Uterus (tissue), 4 donors: ENCODE measurements around the gene MPL. TPM values are rescaled to one million over a fixed set of nuclear protein-coding genes. Genes with fewer than 3 reads are reported as not detected.
A peak's percentile ranks its signal among the peaks of the same experiment; 100 is the strongest.

ENCODE experiments used
- DNase-seq, 2 donors: peaks; one replicate each; pipeline ENCODE4 v3.0.0-alpha.2; 2019 to 2020
- H3K27ac ChIP-seq, 2 donors: fragments of 200-600 bp; sonication (generic); 1 replicate in 1 of 2; 2 replicates in 1 of 2; pipeline ENCODE4 v1.5.1; 2016 to 2018
- H3K27me3 ChIP-seq, 2 donors: fragments of 200-600 bp; sonication (generic); one replicate each; pipeline ENCODE4 v1.5.1; 2018 to 2019; ENCODE audit warnings: control low read depth in 1 of 2
- H3K36me3 ChIP-seq, 2 donors: fragments of 200-600 bp; sonication (generic); one replicate each; pipeline ENCODE4 v1.5.1; 2019; ENCODE audit warnings: control low read depth in 1 of 2
- H3K4me1 ChIP-seq, 2 donors: fragments of 200-600 bp; sonication (generic); one replicate each; pipeline ENCODE4 v1.5.1; 2018 to 2019; ENCODE audit warnings: control low read depth in 1 of 2
- H3K4me3 ChIP-seq, 2 donors: fragments of 200-600 bp; sonication (generic); 1 replicate in 1 of 2; 2 replicates in 1 of 2; pipeline ENCODE4 v1.5.1; 2018 to 2019; ENCODE audit warnings: mild to moderate bottlenecking in 1 of 2
- H3K9me3 ChIP-seq, 2 donors: fragments of 200-600 bp; sonication (generic); one replicate each; pipeline ENCODE4 v1.5.1; 2019; ENCODE audit warnings: control low read depth in 1 of 2
- CTCF ChIP-seq, 4 experiments: fragments of 200-600 bp in 2 of 4; fragments of 450-650 bp in 2 of 4; sonication (generic) in 2 of 4; IDR thresholded peaks; one replicate each; pipeline ENCODE4 v1.5.1; 2016 to 2019; ENCODE audit warnings: antibody characterized with exemption in 4 of 4, mild to moderate bottlenecking in 2 of 4, moderate library complexity in 1 of 4
- POLR2A ChIP-seq, 2 donors: fragments of 450-650 bp; IDR thresholded peaks; one replicate each; pipeline ENCODE4 v1.6.1; 2016; ENCODE audit warnings: antibody characterized with exemption in 2 of 2, mild to moderate bottlenecking in 1 of 2, moderate library complexity in 1 of 2
- intact Hi-C: fragments of 100-400 bp; cut with DNase I; formaldehyde crosslinking; loops from one replicate; pipeline ENCODE4 v1.15.1; 2023; ENCODE audit warnings: low total_unique reads
- total RNA-seq, 4 donors: library from RNA; depleted of rRNA in 3 of 4; stranded (reverse); fragments of >200 nt in 3 of 4; gene quantifications; one replicate each; pipeline versions ENCODE4 v1.1.0 to v1.2.4, GENCODE V29; 2014 to 2023
- donor health status: DM: yes; HTN: yes; CAD: no.

Gene MPL
- total RNA-seq, 4 donors from 2014 or later = 1.3 TPM; not detected in 3

GRCh38 chr1:43298055-43298454, 39.6 kb upstream of the MPL start:
- no peaks in the 10 kb centered on the region for H3K9me3 ChIP-seq
- no peak overlapping the region for H3K27ac ChIP-seq
- intact Hi-C loops = no loop called here
- H3K4me1 ChIP-seq = no peaks in the 10 kb centered on the region
- no peaks in the 10 kb centered on the region for H3K36me3 ChIP-seq
- no peak overlapping the region for H3K4me3 ChIP-seq
- TF ChIP-seq CTCF (IDR thresholded peaks at IDR 0.05) = no peak
- TF ChIP-seq POLR2A (IDR thresholded peaks at IDR 0.05) = no peak
- no peaks in the 10 kb centered on the region for H3K27me3 ChIP-seq
- DNase-seq = no peak

- Histone ChIP-seq H3K27ac (peak overlapping the region; percentile 63 to 76), H3K27me3 (no peaks in the 10 kb centered on the region), H3K4me3 (no peak overlapping the region), H3K4me1 (no peaks in the 10 kb centered on the region), H3K9me3 (no peaks in the 10 kb centered on the region), H3K36me3 (no peaks in the 10 kb centered on the region)
- intact Hi-C loops = no loop called here
- no peak for DNase-seq
- no peak for TF ChIP-seq POLR2A (IDR thresholded peaks at IDR 0.05)
- no peak for TF ChIP-seq CTCF (IDR thresholded peaks at IDR 0.05)
Measured at GRCh38 chr1:43299101-43299500, 38.5 kb upstream of the MPL start.

- DNase-seq = peak in 1 of 2 donors; percentile 49
- H3K4me1 ChIP-seq = no peaks in the 10 kb centered on the region
- H3K4me3 ChIP-seq = peak within 1 kb of the TSS in 1 of 2 donors; percentile 1
- H3K27me3 ChIP-seq = no peaks in the 10 kb centered on the region
- H3K27ac ChIP-seq = peak within 1 kb of the TSS; percentile 63 to 76
- TF ChIP-seq POLR2A (IDR thresholded peaks at IDR 0.05) = peak in 1 of 2 donors; percentile 41
- TF ChIP-seq CTCF (IDR thresholded peaks at IDR 0.05) = no peak
- intact Hi-C loops = no loop called here
- H3K36me3 ChIP-seq = no peaks in the 10 kb centered on the region
- H3K9me3 ChIP-seq = no peaks in the 10 kb centered on the region
Measured at GRCh38 chr1:43300378-43301094, 37.1 kb upstream of the MPL start, which contains the start of gene TIE1. TIE1 (plus strand) TSS chr1:43300982; CDS start chr1:43301072, 90 bp downstream.

GRCh38 chr1:43302201-43302600, 35.4 kb upstream of the MPL start:
- no peak for DNase-seq
- intact Hi-C loops = no loop called here
- H3K36me3 ChIP-seq = no peaks in the 10 kb centered on the region
- H3K27ac ChIP-seq = peak overlapping the region in 1 of 2 donors; percentile 76
- peak overlapping the region in 1 of 2 donors; percentile 14 for H3K4me3 ChIP-seq
- H3K27me3 ChIP-seq = no peaks in the 10 kb centered on the region
- no peaks in the 10 kb centered on the region for H3K9me3 ChIP-seq
- H3K4me1 ChIP-seq = no peaks in the 10 kb centered on the region
- no peak for TF ChIP-seq CTCF (IDR thresholded peaks at IDR 0.05)
- TF ChIP-seq POLR2A (IDR thresholded peaks at IDR 0.05) = no peak

GRCh38 chr1:43302721-43303470, 34.7 kb upstream of the MPL start:
- no peak for DNase-seq
- peak overlapping the region in 1 of 2 donors; percentile 14 for H3K4me3 ChIP-seq

More at GRCh38 chr1:43302721-43303470, 34.7 kb upstream of the MPL start:
- Histone ChIP-seq H3K4me1 (no peaks in the 10 kb centered on the region), H3K27ac (peak overlapping the region in 1 of 2 donors; percentile 76), H3K27me3 (no peaks in the 10 kb centered on the region), H3K36me3 (no peaks in the 10 kb centered on the region), H3K9me3 (no peaks in the 10 kb centered on the region)
- no peak for TF ChIP-seq CTCF (IDR thresholded peaks at IDR 0.05)
- intact Hi-C loops = no loop called here
